Body of pancreas (tissue), 4 donors: Measurements from ENCODE around the gene ACKR2. TPM values are rescaled to one million over a fixed set of nuclear protein-coding genes. Genes with fewer than 3 reads are reported as not detected.

ENCODE experiments used
- ATAC-seq: fragments of 150-250 bp; one replicate; pipeline ENCODE4 v1.9.1; 2016
- DNase-seq, 4 donors: peaks; one replicate each; pipeline ENCODE4 v3.0.0-alpha.2; 2019
- H3K27ac ChIP-seq, 4 donors: fragments of 200-600 bp; sonication (generic); 1 replicate in 3 of 4; 2 replicates in 1 of 4; pipeline versions ENCODE4 v1.5.1 to v1.6.1; 2016 to 2019; ENCODE audit warnings: mild to moderate bottlenecking in 1 of 4, mixed read lengths in 1 of 4, moderate library complexity in 1 of 4
- H3K27me3 ChIP-seq, 2 donors: fragments of 200-600 bp; sonication (generic); one replicate each; pipeline ENCODE4 v1.6.0; 2016; ENCODE audit warnings: mild to moderate bottlenecking in 1 of 2
- H3K36me3 ChIP-seq, 2 donors: fragments of 200-600 bp; sonication (generic); replicated peaks in 1 of 2; 2 replicates each; pipeline ENCODE4 v1.5.1; 2016; ENCODE audit warnings: low read depth in 2 of 2; ENCODE audit not compliant: insufficient read depth in 1 of 2
- H3K4me1 ChIP-seq: fragments of 200-600 bp; sonication (generic); one replicate; pipeline ENCODE4 v1.6.0; 2016
- H3K4me3 ChIP-seq, 2 donors: fragments of 200-600 bp; sonication (generic); 1 replicate in 1 of 2; 2 replicates in 1 of 2; pipeline ENCODE4 v1.5.1; 2016 to 2019
- H3K9me3 ChIP-seq, 3 donors: fragments of 200-600 bp; sonication (generic); 1 replicate in 2 of 3; 2 replicates in 1 of 3; pipeline ENCODE4 v1.5.1; 2016
- CTCF ChIP-seq, 7 experiments: fragments of 450-650 bp in 4 of 7; fragments of 200-600 bp in 3 of 7; sonication (generic) in 3 of 7; IDR thresholded peaks; one replicate each; pipeline ENCODE4 v1.5.1; 2016 to 2019; ENCODE audit warnings: antibody characterized with exemption in 7 of 7
- POLR2A ChIP-seq, 3 donors: fragments of 450-650 bp; IDR thresholded peaks; one replicate each; pipeline ENCODE4 v1.6.1; 2016; ENCODE audit warnings: antibody characterized with exemption in 3 of 3, mild to moderate bottlenecking in 2 of 3
- WGBS, 2 donors: methylation state at CpG; one replicate each; pipeline ENCODE4 v1.1.5; 2017; 5-methylcytosine and 5-hydroxymethylcytosine counted together
- intact Hi-C: fragments of 100-400 bp; cut with DNase I; formaldehyde crosslinking; loops from one replicate; pipeline ENCODE4 v1.15.1; 2023
- total RNA-seq, 2 donors: library from RNA; depleted of rRNA; stranded (reverse); fragments of >200 nt; gene quantifications; one replicate each; pipeline ENCODE4 v1.1.0, GENCODE V29; 2016

Gene ACKR2
- total RNA-seq, 2 donors from 2014 or later: 3.3 to 3.4 TPM

- no peaks in the 10 kb centered on the region for H3K4me1 ChIP-seq
- no peaks in the 10 kb centered on the region for H3K36me3 ChIP-seq
- H3K27ac ChIP-seq: no peak overlapping the region
- TF ChIP-seq POLR2A (IDR thresholded peaks at IDR 0.05) (no peak), CTCF (IDR thresholded peaks at IDR 0.05) (no peak)
- ATAC-seq: no peak
- H3K4me3 ChIP-seq: no peak overlapping the region
- H3K9me3 ChIP-seq: no peaks in the 10 kb centered on the region
- 88 to 94% methylated on average over 15 of the region's 15 CpGs for whole genome bisulfite sequencing, 2 donors
- intact Hi-C loops: no loop called here
- H3K27me3 ChIP-seq: no peaks in the 10 kb centered on the region
- DNase-seq: no peak
These were observed 55.2 kb downstream of the ACKR2 start for GRCh38 chr3:42864321-42864950.

- Histone ChIP-seq H3K9me3 (no peaks in the 10 kb centered on the region), H3K36me3 (no peaks in the 10 kb centered on the region), H3K27me3 (no peaks in the 10 kb centered on the region), H3K4me3 (no peak overlapping the region), H3K4me1 (no peaks in the 10 kb centered on the region), H3K27ac (no peak overlapping the region)
- DNase-seq (no peak), ATAC-seq (no peak)
- intact Hi-C loops: no loop called here
- TF ChIP-seq POLR2A (IDR thresholded peaks at IDR 0.05) (no peak), CTCF (IDR thresholded peaks at IDR 0.05) (no peak)
- WGBS, 2 donors: 91 to 94% methylated on average over 8 of the region's 8 CpGs
These were observed 56.0 kb downstream of the ACKR2 start for GRCh38 chr3:42865256-42865655.

GRCh38 chr3:42867138-42867537 lies 57.9 kb downstream of the ACKR2 start:
- Histone ChIP-seq H3K4me3 (no peak overlapping the region), H3K9me3 (no peaks in the 10 kb centered on the region), H3K27ac (no peak overlapping the region), H3K4me1 (peaks cover 8% of the 10 kb centered on the region), H3K36me3 (no peaks in the 10 kb centered on the region), H3K27me3 (no peaks in the 10 kb centered on the region)
- WGBS, 2 donors: 81 to 89% methylated on average over 7 of the region's 7 CpGs
- DNase-seq (no peak), ATAC-seq (no peak)
- intact Hi-C loops: no loop called here
- TF ChIP-seq CTCF (IDR thresholded peaks at IDR 0.05) (no peak), POLR2A (IDR thresholded peaks at IDR 0.05) (no peak)

GRCh38 chr3:42868841-42869240 lies 59.6 kb downstream of the ACKR2 start:
- intact Hi-C loops: no loop called here

More at GRCh38 chr3:42868841-42869240, 59.6 kb downstream of the ACKR2 start:
- ATAC-seq: no peak
- Histone ChIP-seq H3K9me3 (no peaks in the 10 kb centered on the region), H3K27ac (no peak overlapping the region), H3K4me3 (no peak overlapping the region), H3K4me1 (peaks cover 8% of the 10 kb centered on the region), H3K27me3 (no peaks in the 10 kb centered on the region), H3K36me3 (no peaks in the 10 kb centered on the region)
- DNase-seq: no peak
- TF ChIP-seq POLR2A (IDR thresholded peaks at IDR 0.05) (no peak), CTCF (IDR thresholded peaks at IDR 0.05) (no peak)
- WGBS, 2 donors: 59 to 71% methylated on average over 5 of the region's 5 CpGs
